Ishikawa (cell line): Measurements from ENCODE around the gene CEP55.
A peak's percentile ranks its signal among the peaks of the same experiment; 100 is the strongest.

Experiments used
- CEBPB ChIP-seq: IDR thresholded peaks from 2 replicates; pipeline ENCODE4 v1.6.1; 2012
- CREB1 ChIP-seq: IDR thresholded peaks from 2 replicates; pipeline ENCODE4 v1.6.1; 2012; ENCODE audit warnings: low read depth
- EGR1 ChIP-seq: IDR thresholded peaks from 2 replicates; pipeline ENCODE4 v1.6.1; 2012
- EP300 ChIP-seq: IDR thresholded peaks from 2 replicates; pipeline ENCODE4 v1.6.1; 2012; ENCODE audit warnings: borderline replicate concordance
- FOXM1 ChIP-seq: IDR thresholded peaks from 2 replicates; pipeline ENCODE4 v1.6.1; 2012; ENCODE audit warnings: low read depth, borderline replicate concordance
- NFIC ChIP-seq: IDR thresholded peaks from 2 replicates; pipeline ENCODE4 v1.6.1; 2012
- RAD21 ChIP-seq: IDR thresholded peaks from 2 replicates; pipeline ENCODE4 v1.6.1; 2012; ENCODE audit warnings: low read depth
- TAF1 ChIP-seq: IDR thresholded peaks from 2 replicates; pipeline ENCODE4 v1.6.1; 2012; ENCODE audit warnings: low read depth, mild to moderate bottlenecking
- TCF12 ChIP-seq: IDR thresholded peaks from 2 replicates; pipeline ENCODE4 v1.6.1; 2012; ENCODE audit warnings: low read depth
- TEAD4 ChIP-seq: IDR thresholded peaks from 2 replicates; pipeline ENCODE4 v1.6.1; 2012
- YY1 ChIP-seq: IDR thresholded peaks from 2 replicates; pipeline ENCODE4 v1.6.1; 2012; ENCODE audit warnings: low read depth
- ZBTB7A ChIP-seq: IDR thresholded peaks from 2 replicates; pipeline ENCODE4 v1.6.1; 2012; ENCODE audit warnings: low read depth
- TF ChIP-seq, protein P1 (sequence below): IDR thresholded peaks from 2 replicates; pipeline ENCODE4 v1.6.1; 2012
- TF ChIP-seq, protein P2 (sequence below): IDR thresholded peaks from 2 replicates; pipeline ENCODE4 v1.6.1; 2012
- TF ChIP-seq, protein P3 (sequence below): IDR thresholded peaks from 2 replicates; pipeline ENCODE4 v1.6.1; 2012; ENCODE audit warnings: low read depth, mild to moderate bottlenecking

The CEP55 gene

DNA sequence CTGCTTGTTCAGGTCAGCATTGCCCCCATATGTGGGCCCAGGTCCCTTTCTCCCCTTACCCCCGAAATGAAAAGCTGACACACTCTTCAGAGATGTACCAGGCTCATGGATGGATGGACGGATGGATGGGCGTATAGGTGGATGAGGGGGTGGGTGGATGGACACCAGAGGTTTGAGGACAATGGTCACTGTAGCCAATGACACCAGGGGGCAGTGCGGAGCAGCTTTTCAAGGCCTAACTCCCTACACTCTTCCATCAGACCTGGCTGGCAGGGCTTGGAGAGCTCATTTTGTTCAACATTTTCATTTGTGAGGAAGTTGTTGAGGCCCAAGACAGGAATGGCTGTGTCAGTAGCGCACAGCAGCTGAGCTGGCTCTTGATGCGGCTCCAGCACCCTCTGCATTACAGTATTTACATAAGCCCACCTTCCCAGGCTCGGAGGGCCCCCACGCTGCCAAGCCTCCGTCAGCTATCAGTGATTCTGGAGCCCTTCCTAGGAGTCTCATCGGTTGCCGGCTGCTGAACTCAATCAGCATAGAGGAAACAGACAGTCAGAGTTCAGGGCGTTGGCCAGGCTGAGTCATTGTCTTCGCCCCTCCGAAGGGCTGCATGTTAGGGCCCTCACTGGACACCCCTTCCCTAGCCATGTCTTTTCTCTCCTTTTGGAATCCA lies 58.5 kb downstream of the CEP55 start:
- TF ChIP-seq, protein P1, sequence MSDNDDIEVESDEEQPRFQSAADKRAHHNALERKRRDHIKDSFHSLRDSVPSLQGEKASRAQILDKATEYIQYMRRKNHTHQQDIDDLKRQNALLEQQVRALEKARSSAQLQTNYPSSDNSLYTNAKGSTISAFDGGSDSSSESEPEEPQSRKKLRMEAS = no peak
- peak; percentile 91 for TF ChIP-seq RAD21

DNA sequence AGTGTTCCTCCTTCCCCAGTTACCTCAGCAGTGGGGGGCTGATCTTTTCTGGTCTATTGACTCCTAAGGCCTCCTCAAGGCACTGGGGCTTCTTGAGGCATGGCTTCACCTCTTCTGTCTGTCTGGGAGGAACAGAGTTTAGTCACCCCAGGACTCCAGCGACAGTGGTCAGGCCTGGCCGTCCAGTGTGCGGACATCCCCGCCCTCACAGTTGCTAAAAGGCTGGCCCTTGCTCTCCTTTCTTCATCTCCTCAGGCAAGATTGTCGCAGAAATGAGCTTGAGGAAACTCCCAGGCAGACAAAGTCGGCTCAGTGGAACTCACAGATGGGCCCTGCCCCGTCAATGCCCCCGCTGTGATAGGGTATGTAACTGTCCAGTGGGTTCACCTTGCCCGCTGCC lies 63.1 kb downstream of the CEP55 start:
- no peak for TF ChIP-seq NFIC
- no peak for TF ChIP-seq FOXM1
- TF ChIP-seq EP300 = no peak

DNA sequence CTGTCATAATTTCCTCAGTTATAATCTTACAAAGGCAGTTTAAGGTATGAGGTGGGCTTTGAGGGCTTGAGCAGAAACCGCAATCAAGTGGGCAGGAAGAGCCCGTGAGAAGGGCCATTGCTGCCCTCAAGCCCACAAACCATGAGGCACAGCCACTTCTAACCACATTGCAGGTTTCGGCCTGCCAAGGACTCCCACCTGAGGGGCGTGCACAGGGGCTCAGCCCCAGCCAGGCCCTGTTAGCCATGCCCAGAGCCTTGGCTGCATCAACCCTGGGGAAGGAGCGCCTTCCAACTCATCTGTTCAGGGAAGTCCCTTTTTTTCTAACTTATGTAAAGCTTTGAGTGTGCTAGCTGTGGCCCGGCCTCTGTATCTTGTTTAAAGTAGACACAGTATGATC lies 64.1 kb downstream of the CEP55 start:
- TF ChIP-seq TAF1 = no peak
- no peak for TF ChIP-seq TCF12
- TF ChIP-seq NFIC = no peak
- TF ChIP-seq, protein P1 = no peak
- no peak for TF ChIP-seq EGR1
- no peak for TF ChIP-seq CEBPB
- TF ChIP-seq ZBTB7A = no peak
- TF ChIP-seq CREB1 = no peak
- no peak for TF ChIP-seq YY1
- no peak for TF ChIP-seq EP300

DNA sequence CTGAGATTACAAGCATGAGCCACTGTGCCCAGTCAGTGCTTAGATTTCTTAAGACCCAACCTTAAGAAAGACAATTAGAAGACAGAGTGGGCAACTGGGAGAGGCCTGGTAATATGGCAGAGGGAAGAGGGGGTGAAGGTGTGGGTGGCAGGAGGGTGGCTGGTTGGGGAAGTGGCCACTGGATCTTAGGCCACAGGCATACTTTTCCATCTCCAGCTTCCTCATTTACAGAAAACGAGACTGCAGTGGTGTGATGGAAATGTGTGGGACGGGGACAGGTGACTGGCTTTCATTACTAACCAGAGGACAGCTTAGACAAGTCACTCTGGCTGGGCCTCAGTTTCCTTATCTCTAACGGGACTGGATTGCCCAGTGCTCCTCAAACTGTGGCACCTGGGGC lies 69.0 kb downstream of the CEP55 start:
- TF ChIP-seq FOXM1 (no peak), EP300 (no peak), CREB1 (no peak), YY1 (no peak), CEBPB (no peak), ZBTB7A (no peak), TAF1 (no peak), RAD21 (no peak), TCF12 (no peak), EGR1 (no peak), NFIC (no peak), TEAD4 (no peak)
- TF ChIP-seq, protein P1 = no peak
- TF ChIP-seq, protein P2, sequence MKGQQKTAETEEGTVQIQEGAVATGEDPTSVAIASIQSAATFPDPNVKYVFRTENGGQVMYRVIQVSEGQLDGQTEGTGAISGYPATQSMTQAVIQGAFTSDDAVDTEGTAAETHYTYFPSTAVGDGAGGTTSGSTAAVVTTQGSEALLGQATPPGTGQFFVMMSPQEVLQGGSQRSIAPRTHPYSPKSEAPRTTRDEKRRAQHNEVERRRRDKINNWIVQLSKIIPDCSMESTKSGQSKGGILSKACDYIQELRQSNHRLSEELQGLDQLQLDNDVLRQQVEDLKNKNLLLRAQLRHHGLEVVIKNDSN = no peak
- TF ChIP-seq, protein P3, sequence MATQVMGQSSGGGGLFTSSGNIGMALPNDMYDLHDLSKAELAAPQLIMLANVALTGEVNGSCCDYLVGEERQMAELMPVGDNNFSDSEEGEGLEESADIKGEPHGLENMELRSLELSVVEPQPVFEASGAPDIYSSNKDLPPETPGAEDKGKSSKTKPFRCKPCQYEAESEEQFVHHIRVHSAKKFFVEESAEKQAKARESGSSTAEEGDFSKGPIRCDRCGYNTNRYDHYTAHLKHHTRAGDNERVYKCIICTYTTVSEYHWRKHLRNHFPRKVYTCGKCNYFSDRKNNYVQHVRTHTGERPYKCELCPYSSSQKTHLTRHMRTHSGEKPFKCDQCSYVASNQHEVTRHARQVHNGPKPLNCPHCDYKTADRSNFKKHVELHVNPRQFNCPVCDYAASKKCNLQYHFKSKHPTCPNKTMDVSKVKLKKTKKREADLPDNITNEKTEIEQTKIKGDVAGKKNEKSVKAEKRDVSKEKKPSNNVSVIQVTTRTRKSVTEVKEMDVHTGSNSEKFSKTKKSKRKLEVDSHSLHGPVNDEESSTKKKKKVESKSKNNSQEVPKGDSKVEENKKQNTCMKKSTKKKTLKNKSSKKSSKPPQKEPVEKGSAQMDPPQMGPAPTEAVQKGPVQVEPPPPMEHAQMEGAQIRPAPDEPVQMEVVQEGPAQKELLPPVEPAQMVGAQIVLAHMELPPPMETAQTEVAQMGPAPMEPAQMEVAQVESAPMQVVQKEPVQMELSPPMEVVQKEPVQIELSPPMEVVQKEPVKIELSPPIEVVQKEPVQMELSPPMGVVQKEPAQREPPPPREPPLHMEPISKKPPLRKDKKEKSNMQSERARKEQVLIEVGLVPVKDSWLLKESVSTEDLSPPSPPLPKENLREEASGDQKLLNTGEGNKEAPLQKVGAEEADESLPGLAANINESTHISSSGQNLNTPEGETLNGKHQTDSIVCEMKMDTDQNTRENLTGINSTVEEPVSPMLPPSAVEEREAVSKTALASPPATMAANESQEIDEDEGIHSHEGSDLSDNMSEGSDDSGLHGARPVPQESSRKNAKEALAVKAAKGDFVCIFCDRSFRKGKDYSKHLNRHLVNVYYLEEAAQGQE = no peak

DNA sequence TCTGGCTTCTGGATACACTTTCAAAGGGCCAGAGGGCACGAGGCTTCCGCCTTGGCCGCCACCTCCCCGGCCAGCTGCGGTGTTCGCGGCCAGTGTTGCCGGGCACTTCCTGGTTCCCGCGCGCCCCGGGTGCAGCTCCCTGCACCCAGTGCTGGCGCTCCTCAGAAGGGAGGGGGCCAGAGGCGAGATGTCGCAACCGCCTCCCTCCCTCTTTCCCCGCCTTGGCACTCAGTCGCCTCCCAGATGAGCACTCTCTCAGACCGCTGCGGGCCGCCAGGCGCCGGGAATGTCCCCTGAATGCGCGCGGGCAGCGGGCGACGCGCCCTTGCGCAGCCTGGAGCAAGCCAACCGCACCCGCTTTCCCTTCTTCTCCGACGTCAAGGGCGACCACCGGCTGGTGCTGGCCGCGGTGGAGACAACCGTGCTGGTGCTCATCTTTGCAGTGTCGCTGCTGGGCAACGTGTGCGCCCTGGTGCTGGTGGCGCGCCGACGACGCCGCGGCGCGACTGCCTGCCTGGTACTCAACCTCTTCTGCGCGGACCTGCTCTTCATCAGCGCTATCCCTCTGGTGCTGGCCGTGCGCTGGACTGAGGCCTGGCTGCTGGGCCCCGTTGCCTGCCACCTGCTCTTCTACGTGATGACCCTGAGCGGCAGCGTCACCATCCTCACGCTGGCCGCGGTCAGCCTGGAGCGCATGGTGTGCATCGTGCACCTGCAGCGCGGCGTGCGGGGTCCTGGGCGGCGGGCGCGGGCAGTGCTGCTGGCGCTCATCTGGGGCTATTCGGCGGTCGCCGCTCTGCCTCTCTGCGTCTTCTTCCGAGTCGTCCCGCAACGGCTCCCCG lies 70.2 kb downstream of the CEP55 start, which contains the start of gene FFAR4:
FFAR4 (plus strand) TSS at position 231 of the 842 bp plus-strand sequence; CDS start at position 287, 56 bp downstream.
- TF ChIP-seq, protein P3 = no peak
- TF ChIP-seq TEAD4 (no peak), CEBPB (peak; percentile 98), FOXM1 (no peak), ZBTB7A (peak; percentile 50; the same call in 1 of the 2 replicates), CREB1 (no peak), TCF12 (peak; percentile 58; the same call in 1 of the 2 replicates), EP300 (no peak), NFIC (peak; percentile 48; the same call in 1 of the 2 replicates), EGR1 (no peak), TAF1 (peak; percentile 27; the same call in 1 of the 2 replicates)
- TF ChIP-seq, protein P1 = peak; percentile 80
